GM11168 (cell line): ENCODE data around the gene NOS1AP.

Experiments used
- in situ Hi-C: fragments of 300-500 bp; cut with MboI; formaldehyde crosslinking; loops from one replicate; pipeline ENCODE4 v1.12.0; 2022; ENCODE audit warnings: low sequenced_read_pairs; ENCODE audit not compliant: unreplicated experiment

Gene NOS1AP

GRCh38 chr1:162069334-162070093, at the start of gene NOS1AP:
TSS of gene NOS1AP (plus strand) at chr1:162069691. CDS start at chr1:162070178, 487 bp downstream.
- in situ Hi-C loops: no loop called here

GRCh38 chr1:162020150-162020549, 49.3 kb upstream of the NOS1AP start:
- in situ Hi-C loops: no loop called here

- in situ Hi-C loops: no loop called here
Measured at GRCh38 chr1:162021124-162021523, 48.4 kb upstream of the NOS1AP start.

DNA sequence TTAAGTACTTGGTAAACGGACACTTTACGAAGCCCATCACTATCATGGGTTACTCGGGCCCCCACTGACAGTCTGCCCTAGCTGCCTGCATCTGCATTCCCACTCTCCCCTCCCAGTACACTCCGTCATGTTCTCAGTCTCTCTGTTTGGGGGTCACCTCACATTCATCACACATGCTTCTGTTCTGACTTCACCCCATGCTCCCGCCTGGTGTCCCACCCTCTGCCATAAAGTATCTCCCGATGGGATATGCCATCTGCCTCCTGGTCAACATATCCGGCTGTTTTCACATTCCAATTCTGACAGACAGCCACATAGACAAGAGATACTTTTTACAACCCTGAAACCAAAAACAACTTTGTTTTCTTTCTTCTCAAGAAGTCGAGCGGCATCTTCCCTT, 46.9 kb upstream of the NOS1AP start:
- in situ Hi-C loops: no loop called here

DNA sequence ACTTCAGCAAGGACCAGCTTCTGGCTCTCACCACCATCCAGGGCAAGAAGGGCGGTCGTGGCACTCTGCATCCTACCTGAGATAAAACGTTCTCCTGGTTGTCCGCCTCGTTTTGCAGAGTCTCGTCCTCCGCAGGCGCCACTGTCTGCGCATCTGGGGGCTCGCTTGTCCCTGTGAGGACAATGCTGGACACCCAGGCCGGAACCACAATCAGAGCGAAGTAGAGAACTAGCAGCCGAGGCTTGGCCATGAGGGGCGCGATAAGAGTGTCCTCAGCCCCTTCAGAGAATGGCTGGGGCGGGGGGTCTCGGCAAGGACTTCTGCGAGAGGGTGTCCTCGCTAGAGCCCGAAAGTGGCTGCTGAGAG, 46.3 kb upstream of the NOS1AP start:
- in situ Hi-C loops: no loop called here

- in situ Hi-C loops: no loop called here
Measured at GRCh38 chr1:162023547-162024501, 45.7 kb upstream of the NOS1AP start, which contains the start of gene OLFML2B. TSS of gene OLFML2B (minus strand) at chr1:162023869. CDS start at chr1:162023430, 439 bp downstream.

- in situ Hi-C loops: no loop called here
Measured at GRCh38 chr1:162025541-162025940, 44.0 kb upstream of the NOS1AP start.

DNA sequence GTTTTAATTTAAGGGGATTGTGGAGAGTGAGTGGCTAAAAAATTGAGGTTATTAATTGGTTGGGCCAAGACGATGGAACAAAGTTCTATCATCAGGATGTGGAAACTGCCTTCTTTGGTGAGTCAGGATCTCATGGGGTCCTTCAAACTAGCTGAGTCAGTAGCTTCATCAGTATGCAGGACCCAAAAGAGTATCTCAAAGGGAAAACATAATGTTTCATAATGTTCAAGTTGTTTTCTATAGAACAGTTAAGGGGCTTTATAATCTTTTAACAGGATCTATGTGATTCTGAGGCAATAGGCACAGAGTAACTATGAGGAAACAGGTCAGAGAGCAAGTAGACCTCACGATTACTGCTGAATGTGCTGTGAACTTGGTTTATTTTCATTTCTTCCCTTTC, 42.6 kb upstream of the NOS1AP start:
- in situ Hi-C loops: no loop called here

DNA sequence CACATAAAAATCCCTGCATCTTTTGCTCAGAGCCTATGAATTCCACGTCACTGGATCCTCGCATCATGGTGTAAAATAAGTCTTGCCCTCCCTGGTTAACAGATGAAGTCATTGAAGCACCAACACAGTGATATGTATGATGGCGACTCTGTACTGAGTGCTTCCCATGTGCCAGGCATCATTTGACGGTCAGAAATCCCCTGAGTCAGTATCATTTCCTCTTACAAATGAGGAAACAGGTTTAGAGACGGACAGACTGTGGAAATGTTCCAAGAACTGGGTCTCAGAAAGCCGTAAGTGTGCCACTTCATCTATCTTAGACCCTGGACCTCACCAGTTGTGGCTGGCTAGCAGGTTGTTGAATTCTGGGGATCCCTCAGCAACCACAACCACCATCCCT, 40.8 kb upstream of the NOS1AP start:
- in situ Hi-C loops: no loop called here

- in situ Hi-C loops: no loop called here
Measured at GRCh38 chr1:162029157-162029556, 40.3 kb upstream of the NOS1AP start.

DNA sequence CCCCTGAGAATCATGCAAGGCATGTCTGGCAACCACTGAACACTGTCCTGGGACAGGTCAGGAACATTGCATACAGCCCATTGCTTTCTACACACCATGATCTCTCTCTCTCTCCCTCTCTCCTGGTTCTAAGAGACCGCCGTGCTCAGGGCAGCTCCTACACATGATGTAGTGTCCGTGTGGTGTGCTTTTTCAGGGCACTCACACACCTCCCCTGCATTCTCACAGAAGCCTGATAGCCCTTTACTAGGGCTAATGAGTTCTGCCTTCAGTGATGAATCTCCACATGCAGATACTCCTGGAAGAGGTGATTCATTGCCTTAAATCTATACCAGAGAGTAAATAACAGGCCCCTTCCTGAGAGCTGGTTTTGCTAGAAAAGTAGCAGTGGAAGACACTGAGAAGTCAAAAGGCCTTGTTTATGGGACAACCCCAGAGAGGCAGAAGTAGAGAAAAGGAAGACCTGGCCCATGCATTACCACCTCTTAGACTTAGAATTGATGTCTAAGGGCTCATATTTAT, 38.7 kb upstream of the NOS1AP start:
- in situ Hi-C loops: loop anchor here (10.0 kb wide), 1 partner anchor 246 kb away; no protein-coding TSS in a partner anchor

DNA sequence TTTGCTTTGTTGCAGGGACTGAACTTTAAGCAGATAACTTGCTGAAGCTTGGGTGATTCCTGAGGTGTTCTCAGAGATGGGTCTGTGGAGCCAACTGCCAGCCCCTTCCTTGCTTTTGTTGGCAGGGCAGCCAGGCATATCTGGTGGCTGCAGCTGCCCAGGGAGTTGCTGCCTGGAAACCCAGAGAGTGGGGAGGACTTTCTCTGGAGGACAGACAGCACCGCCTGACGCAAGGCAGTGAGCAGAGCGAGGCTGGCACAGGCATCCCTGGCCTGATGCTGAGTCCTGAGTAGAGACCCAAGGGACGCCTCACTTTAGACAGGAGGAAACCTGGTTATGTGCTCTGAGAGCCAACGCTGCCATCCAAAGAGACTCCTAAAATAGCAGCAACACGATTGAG, 36.1 kb upstream of the NOS1AP start:
- in situ Hi-C loops: loop anchor here (10.0 kb wide), 1 partner anchor 249 kb away; no protein-coding TSS in a partner anchor

DNA sequence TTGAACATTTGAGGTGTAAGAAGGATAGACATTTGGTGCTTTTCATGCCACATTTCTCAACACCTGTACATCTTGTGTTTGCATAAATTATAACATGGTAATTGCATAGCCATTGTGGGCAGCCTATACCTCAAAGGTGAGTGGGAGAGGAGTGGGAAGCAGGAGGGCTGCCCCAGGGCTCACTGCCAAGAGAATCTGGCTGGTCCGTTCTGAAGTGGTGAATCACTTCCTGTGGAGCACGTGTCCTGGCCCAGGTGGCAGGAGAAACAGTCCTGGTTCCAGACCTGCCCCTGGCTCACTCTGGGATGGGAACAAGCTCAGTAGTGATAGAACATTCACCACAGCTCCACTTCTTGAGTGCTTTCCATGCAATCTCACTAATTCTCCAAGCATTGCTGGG, 34.2 kb upstream of the NOS1AP start:
- in situ Hi-C loops: loop anchor here (10.0 kb wide), 1 partner anchor 250 kb away; no protein-coding TSS in a partner anchor

DNA sequence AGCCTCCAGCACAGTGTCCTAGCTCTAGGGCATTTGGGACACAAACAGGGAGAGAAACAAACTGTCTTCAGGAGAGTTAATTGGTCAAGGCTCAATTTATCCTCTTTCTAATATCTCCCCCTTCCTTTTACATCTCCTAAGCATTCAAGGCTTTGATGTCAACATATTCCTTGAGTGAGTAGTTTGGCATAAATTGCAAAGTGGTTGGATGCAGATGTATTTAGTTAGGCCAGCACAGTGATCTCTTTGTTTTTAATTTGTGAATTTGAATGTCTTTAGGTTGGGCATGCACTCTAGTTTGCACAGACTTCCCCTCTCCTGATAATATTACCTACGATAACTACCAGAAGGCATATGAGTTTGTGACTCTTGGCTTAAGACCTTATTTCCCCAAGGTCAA, 33.3 kb upstream of the NOS1AP start:
- in situ Hi-C loops: loop anchor here (10.0 kb wide), 1 partner anchor 251 kb away; no protein-coding TSS in a partner anchor

DNA sequence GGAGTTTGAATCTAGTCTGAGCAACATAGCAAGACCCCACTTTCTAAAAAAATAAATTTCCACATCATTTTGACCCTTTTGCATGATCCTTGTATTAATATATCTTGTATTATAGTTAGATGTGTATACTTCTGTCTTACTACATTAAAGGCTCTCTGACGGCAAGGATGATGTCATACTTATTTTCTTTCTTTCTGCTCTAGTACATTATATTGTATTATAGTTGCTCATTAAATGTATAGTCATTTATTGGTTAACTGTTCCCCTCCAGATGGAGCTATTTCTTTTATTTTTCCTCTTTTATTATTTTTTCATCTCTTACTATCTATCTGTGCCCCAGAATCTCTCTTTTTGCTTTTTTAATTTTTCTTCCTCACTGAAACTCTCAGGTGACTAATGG, 30.9 kb upstream of the NOS1AP start:
- in situ Hi-C loops: loop anchor here (10.0 kb wide), 1 partner anchor 254 kb away; no protein-coding TSS in a partner anchor

DNA sequence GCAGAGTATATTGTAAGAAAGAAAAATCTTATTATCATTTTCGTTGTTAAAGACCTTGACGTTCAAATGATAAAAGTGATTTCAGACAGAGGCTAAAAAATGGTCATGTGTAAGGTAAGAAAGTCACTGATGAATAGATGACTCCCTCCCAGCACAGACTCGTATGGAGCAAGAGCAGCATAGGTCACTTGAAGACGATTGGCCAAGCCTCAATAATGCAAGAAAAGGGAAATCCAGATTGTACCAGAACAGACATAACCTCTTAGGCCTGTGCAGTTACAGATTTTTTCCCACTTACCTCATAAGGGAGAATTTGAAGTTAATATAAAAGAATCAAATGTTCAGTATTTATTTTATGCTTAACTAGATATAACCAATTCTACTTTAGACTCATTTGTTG, 29.5 kb upstream of the NOS1AP start:
- in situ Hi-C loops: no loop called here

GRCh38 chr1:162040657-162041056, 28.8 kb upstream of the NOS1AP start:
- in situ Hi-C loops: no loop called here

GRCh38 chr1:162042361-162042760, 27.1 kb upstream of the NOS1AP start:
- in situ Hi-C loops: no loop called here

DNA sequence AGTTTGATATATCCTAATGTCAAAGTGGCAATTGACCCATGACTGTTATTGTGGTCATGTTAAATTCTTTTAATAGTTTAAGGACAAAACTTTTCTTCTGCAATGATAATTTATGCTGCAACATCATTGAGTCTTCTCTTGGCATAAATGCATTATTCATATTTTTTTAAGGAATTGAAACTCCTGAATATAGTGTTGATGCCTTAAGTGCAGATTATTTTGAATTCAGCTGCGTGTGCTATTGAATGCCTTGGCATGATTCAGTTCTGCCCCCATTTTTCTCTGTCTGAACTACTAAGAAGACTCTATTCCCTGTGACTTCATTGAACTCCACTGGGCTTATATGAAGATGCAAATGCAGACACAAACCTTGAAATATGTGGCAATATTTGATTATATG, 22.6 kb upstream of the NOS1AP start:
- in situ Hi-C loops: no loop called here

GRCh38 chr1:162053949-162054348, 15.5 kb upstream of the NOS1AP start:
- in situ Hi-C loops: loop anchor here (10.0 kb wide), 1 partner anchor 211 kb away; no protein-coding TSS in a partner anchor
